HepG2 (cell line): ENCODE measurements around the gene CDK6. TPM values are rescaled to one million over a fixed set of nuclear protein-coding genes. Genes with fewer than 3 reads are reported as not detected.

Experiments
- ATM ChIP-seq: fragments of 450-650 bp; IDR thresholded peaks from 2 replicates; pipeline ENCODE4 v1.7.1; 2017; ENCODE audit warnings: mild to moderate bottlenecking, borderline replicate concordance
- CBX2 ChIP-seq, 2 experiments: fragments of 200-600 bp in 1 of 2; sonication (generic); formaldehyde crosslinking in 1 of 2; IDR thresholded peaks; 2 replicates each; pipeline versions ENCODE4 v1.7.0 to v1.8.1; 2018 to 2022; ENCODE audit warnings: low read depth in 2 of 2, low read length in 1 of 2, mild to moderate bottlenecking in 1 of 2, missing genetic modification reagents in 1 of 2
- ETV6 ChIP-seq: sonication (generic); formaldehyde crosslinking; conservative IDR thresholded peaks from 2 replicates; pipeline ENCODE4 v1.4.0; 2020; ENCODE audit warnings: missing genetic modification reagents
- MED13 ChIP-seq: sonication (generic); formaldehyde crosslinking; IDR thresholded peaks from 2 replicates; pipeline ENCODE4 v1.5.0; 2020; ENCODE audit warnings: missing genetic modification reagents
- MYC ChIP-seq: sonication (generic); formaldehyde crosslinking; IDR thresholded peaks from 2 replicates; pipeline ENCODE4 v1.9.0; 2021; ENCODE audit warnings: missing genetic modification reagents, borderline replicate concordance
- POLR2G ChIP-seq: fragments of 200-400 bp; formaldehyde crosslinking; IDR thresholded peaks from 2 replicates; pipeline ENCODE4 v1.6.1; 2018; ENCODE audit warnings: mild to moderate bottlenecking, low read depth, low read length, moderate library complexity
- SP5 ChIP-seq: IDR thresholded peaks from 2 replicates; pipeline ENCODE4 v1.6.1; 2016; ENCODE audit warnings: low read depth, borderline replicate concordance
- STAG1 ChIP-seq: sonication (generic); formaldehyde crosslinking; IDR thresholded peaks from 2 replicates; pipeline ENCODE4 v1.4.0; 2020; ENCODE audit warnings: missing genetic modification reagents
- TEAD3 ChIP-seq: optimal IDR thresholded peaks from 2 replicates; pipeline ENCODE3; 2016; ENCODE audit warnings: borderline replicate concordance
- ZFP1 ChIP-seq: IDR thresholded peaks from 2 replicates; pipeline ENCODE4 v1.6.1; 2016
- ZMYM3 ChIP-seq: sonication (generic); formaldehyde crosslinking; IDR thresholded peaks from 2 replicates; pipeline ENCODE4 v1.5.1; 2020; ENCODE audit warnings: mild to moderate bottlenecking, missing genetic modification reagents
- ZNF318 ChIP-seq: sonication (generic); formaldehyde crosslinking; IDR thresholded peaks from 2 replicates; pipeline ENCODE4 v1.4.0; 2020; ENCODE audit warnings: mild to moderate bottlenecking, missing genetic modification reagents
- ZSCAN30 ChIP-seq: sonication (generic); formaldehyde crosslinking; IDR thresholded peaks from 2 replicates; pipeline ENCODE4 v1.5.0; 2020; ENCODE audit warnings: mild to moderate bottlenecking, missing genetic modification reagents
- polyA plus RNA-seq, 8 experiments: library from polyadenylated mRNA; depleted of rRNA in 3 of 8; stranded (reverse) in 7 of 8; unstranded in 1 of 8; fragments of >200 nt; fragmentation: Illumina TruSeq in 4 of 8; extraction: Trizol in 4 of 8; gene quantifications; 2 replicates each; pipeline versions ENCODE4 v1.2.1 to v1.2.3, GENCODE V29; 2011 to 2016; ENCODE audit warnings: low read depth in 4 of 8, missing spikeins in 1 of 8, mixed read lengths in 1 of 8; ENCODE audit not compliant: insufficient read depth in 1 of 8
- total RNA-seq, 5 experiments: library from RNA; depleted of rRNA; stranded (reverse); fragments of >200 nt; fragmentation: Illumina TruSeq; extraction: Trizol; gene quantifications; 2 replicates each; pipeline ENCODE4 v1.2.3, GENCODE V29; 2016; ENCODE audit warnings: low read depth in 1 of 5
- TF ChIP-seq, protein P1 (sequence below): sonication (generic); formaldehyde crosslinking; IDR thresholded peaks from 2 replicates; pipeline ENCODE4 v1.4.0; 2020; ENCODE audit warnings: missing genetic modification reagents

CDK6 gene
- total and polyA plus RNA-seq, 2 of the 13 experiments (the other 11 are each of a cell fraction or from before 2014, with no cell fraction given): 34.6 to 90.8 TPM

DNA sequence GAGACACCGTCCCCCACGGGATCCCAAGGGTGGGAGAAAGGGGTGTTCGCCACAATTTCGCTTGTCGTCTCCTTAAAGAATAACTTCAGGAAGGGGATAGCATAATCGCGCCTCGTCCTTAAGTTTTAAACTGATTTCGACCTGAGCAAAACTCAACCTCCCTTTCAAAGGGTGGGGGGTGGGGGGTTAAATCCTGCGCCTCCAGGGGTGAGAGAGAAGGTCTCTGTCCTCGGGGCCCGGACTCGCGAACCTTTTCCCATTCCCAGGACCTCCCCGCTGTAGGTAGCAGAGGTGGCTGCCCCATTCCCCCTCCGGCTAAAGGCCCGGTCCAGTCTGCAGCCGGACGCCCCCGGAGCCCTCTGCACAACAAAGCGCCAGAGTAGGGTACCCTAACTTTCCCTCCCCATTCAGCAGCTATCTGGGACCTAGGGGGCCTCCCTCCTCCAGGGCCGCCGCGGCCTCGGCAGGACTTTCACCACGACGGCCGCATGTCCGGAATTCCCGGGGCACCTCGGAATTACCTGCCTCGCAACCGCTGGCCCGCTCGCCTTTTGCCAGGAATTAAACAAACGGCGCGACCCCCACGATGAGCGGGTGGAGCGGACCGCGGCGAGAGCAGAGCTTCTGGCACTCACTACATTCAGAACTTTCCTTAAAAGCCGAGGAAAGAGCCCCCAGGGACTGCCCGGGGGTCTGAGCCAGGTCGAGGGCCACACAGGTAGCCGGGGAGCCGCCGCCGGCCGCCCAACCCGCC lies 1.7 kb downstream of the CDK6 start (continued):
- TF ChIP-seq ZNF318 (CRISPR knock-in tag) (no peak), ZSCAN30 (CRISPR knock-in tag) (no peak), ZFP1 (CRISPR knock-in tag) (no peak), ETV6 (CRISPR knock-in tag) (no peak), MYC (CRISPR knock-in tag) (peak; percentile 33; the same call in 1 of the 2 replicates), SP5 (CRISPR knock-in tag) (no peak), ZMYM3 (CRISPR knock-in tag) (0 out of 2 replicates have a peak, but pooled peaks have one; percentile 25), POLR2G (peak; percentile 55), ATM (no peak), TEAD3 (CRISPR knock-in tag) (peak; percentile 21), CBX2 (IDR thresholded peaks at IDR 0.05; ENCODE audit: low read depth, low read length) (no peak), CBX2 (CRISPR knock-in tag; IDR thresholded peaks at IDR 0.05; ENCODE audit: low read depth) (no peak), MED13 (no peak), STAG1 (CRISPR knock-in tag) (0 out of 2 replicates have a peak, but pooled peaks have one; percentile 3)
- TF ChIP-seq, protein P1, sequence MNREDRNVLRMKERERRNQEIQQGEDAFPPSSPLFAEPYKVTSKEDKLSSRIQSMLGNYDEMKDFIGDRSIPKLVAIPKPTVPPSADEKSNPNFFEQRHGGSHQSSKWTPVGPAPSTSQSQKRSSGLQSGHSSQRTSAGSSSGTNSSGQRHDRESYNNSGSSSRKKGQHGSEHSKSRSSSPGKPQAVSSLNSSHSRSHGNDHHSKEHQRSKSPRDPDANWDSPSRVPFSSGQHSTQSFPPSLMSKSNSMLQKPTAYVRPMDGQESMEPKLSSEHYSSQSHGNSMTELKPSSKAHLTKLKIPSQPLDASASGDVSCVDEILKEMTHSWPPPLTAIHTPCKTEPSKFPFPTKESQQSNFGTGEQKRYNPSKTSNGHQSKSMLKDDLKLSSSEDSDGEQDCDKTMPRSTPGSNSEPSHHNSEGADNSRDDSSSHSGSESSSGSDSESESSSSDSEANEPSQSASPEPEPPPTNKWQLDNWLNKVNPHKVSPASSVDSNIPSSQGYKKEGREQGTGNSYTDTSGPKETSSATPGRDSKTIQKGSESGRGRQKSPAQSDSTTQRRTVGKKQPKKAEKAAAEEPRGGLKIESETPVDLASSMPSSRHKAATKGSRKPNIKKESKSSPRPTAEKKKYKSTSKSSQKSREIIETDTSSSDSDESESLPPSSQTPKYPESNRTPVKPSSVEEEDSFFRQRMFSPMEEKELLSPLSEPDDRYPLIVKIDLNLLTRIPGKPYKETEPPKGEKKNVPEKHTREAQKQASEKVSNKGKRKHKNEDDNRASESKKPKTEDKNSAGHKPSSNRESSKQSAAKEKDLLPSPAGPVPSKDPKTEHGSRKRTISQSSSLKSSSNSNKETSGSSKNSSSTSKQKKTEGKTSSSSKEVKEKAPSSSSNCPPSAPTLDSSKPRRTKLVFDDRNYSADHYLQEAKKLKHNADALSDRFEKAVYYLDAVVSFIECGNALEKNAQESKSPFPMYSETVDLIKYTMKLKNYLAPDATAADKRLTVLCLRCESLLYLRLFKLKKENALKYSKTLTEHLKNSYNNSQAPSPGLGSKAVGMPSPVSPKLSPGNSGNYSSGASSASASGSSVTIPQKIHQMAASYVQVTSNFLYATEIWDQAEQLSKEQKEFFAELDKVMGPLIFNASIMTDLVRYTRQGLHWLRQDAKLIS (CRISPR knock-in tag): peak; percentile 86; the same call in 1 of the 2 replicates
